Neural progenitor cell (in vitro differentiated cells): ENCODE data around the gene TRAF4.

Source experiments
- CTCF ChIP-seq: fragments of 200-600 bp; sonication (generic); IDR thresholded peaks from 2 replicates; pipeline ENCODE4 v1.5.1; 2017; ENCODE audit warnings: antibody characterized with exemption, mild to moderate bottlenecking
- EZH2 ChIP-seq: fragments of 200-600 bp; sonication (generic); IDR thresholded peaks from 2 replicates; pipeline ENCODE4 v1.6.1; 2017; ENCODE audit warnings: antibody characterized with exemption, mild to moderate bottlenecking, moderate library complexity
- EZH2phosphoT487 ChIP-seq: fragments of 200-600 bp; sonication (generic); IDR thresholded peaks from 2 replicates; pipeline ENCODE4 v1.6.1; 2017; ENCODE audit warnings: antibody characterized with exemption

DNA sequence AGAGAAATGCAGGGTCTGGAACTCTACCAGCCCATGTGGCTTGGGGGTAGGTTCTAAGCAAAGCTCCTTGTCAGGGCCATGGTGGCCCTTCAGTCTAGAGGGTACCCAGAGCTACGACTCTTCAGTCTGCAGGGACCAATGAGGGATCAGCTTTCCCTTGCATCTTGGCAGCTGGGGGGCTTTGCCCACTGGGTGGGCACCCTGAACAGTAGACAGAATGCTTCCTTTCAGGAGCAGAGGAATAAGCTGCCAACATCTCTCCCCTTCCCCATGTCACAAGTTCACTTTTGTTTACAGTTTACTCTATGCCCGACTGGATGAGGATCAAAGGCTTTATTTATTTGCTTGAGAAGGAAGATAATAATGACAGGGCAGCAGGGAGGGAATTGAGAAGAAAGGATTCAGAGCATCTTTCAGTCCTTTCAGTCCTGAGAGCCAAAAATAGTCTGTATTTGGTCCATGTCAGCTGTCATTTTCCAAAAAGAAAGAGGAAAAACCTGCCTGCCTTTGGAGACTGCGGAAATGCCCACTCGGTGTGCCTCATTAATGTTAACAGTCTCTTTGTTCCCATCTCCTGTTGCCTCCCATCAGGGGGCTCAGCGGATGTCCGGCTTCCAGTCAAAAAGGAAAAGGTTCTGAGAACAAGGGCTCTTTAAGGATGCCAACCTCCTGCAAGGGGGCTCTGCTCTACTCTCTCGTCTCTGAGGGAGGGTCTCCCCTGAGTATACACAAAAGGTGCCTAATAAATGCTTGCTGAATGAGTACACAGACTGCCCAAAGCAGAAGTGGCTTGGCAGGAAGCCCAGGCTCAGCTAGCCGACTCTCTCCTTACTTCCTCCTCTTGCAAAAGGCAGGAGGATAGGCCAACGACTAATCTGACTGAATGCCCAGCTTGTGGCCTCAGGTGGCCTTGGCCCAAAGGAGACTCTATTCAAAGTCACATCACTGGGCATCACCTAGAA, 17.1 kb downstream of the TRAF4 start:
- no peak for TF ChIP-seq CTCF
- no peak for TF ChIP-seq EZH2
- TF ChIP-seq EZH2phosphoT487: no peak
